ENCODE data around the gene TMEM163.

Gene TMEM163

DNA sequence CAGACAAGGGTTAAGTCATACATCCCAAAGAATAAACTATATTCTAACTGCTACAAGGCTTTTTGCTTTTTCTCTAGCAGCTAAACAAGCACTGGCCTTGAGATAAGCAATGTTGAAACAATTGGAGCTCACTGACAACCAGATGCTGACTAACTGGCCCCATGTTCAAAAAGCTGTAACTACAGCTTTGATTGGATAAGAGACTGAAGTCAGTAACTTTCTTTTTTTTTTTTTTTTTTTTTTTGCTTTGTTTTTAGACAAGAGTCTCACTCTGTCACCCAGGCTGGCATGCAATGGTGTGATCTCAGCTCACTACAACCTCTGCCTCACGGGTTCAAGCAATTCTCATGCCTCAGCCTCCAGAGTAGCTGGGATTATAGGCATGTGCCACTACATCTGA lies 45.4 kb upstream of the TMEM163 start:
- Histone ChIP-seq H3K4me3 (ENCODE audit: low read depth, low read length, poor library complexity, severe bottlenecking) (no peak overlapping the region), H3K9me2 (ENCODE audit: low read depth, low read length) (no peaks in the 10 kb centered on the region), H3F3A (ENCODE audit: insufficient read depth, low read length) (no peaks in the 10 kb centered on the region), H3K9me3 (ENCODE audit: low read length) (no peaks in the 10 kb centered on the region), H3K36me3 (ENCODE audit: insufficient read depth, low read length) (no peaks in the 10 kb centered on the region; the same call in 1 of the 2 replicates), H2AFZ (ENCODE audit: low read length) (no peak overlapping the region), H3K79me2 (ENCODE audit: insufficient read depth, low read length) (no peaks in the 10 kb centered on the region), H3K4me2 (ENCODE audit: low read length) (no peak overlapping the region), H3K27me3 (ENCODE audit: insufficient read depth, low read length) (no peaks in the 10 kb centered on the region), H3K9ac (ENCODE audit: low read length) (no peak overlapping the region), H3K27ac (ENCODE audit: low read depth, low read length, poor library complexity, severe bottlenecking) (no peak overlapping the region), H3K4me1 (ENCODE audit: insufficient read depth, low read length, severe bottlenecking) (no peaks in the 10 kb centered on the region), H4K20me1 (ENCODE audit: insufficient read depth, low read length) (no peaks in the 10 kb centered on the region)
- no peak for TF ChIP-seq EZH2 (IDR thresholded peaks at IDR 0.05; ENCODE audit: borderline replicate concordance, low read length)
- TF ChIP-seq CTCF (IDR thresholded peaks at IDR 0.05; ENCODE audit: low read length): no peak

GRCh38 chr2:134763164-134763710 lies 44.4 kb upstream of the TMEM163 start:
- Histone ChIP-seq H3K27me3 (ENCODE audit: insufficient read depth, low read length) (no peaks in the 10 kb centered on the region), H3K4me3 (ENCODE audit: low read depth, low read length, poor library complexity, severe bottlenecking) (no peak overlapping the region), H3F3A (ENCODE audit: insufficient read depth, low read length) (no peaks in the 10 kb centered on the region), H2AFZ (ENCODE audit: low read length) (no peak overlapping the region), H3K27ac (ENCODE audit: low read depth, low read length, poor library complexity, severe bottlenecking) (no peak overlapping the region), H3K9ac (ENCODE audit: low read length) (no peak overlapping the region), H3K36me3 (ENCODE audit: insufficient read depth, low read length) (no peaks in the 10 kb centered on the region; the same call in 1 of the 2 replicates), H3K4me1 (ENCODE audit: insufficient read depth, low read length, severe bottlenecking) (peaks cover 9% of the 10 kb centered on the region), H3K9me3 (ENCODE audit: low read length) (no peaks in the 10 kb centered on the region), H4K20me1 (ENCODE audit: insufficient read depth, low read length) (no peaks in the 10 kb centered on the region), H3K9me2 (ENCODE audit: low read depth, low read length) (no peaks in the 10 kb centered on the region), H3K4me2 (ENCODE audit: low read length) (no peak overlapping the region), H3K79me2 (ENCODE audit: insufficient read depth, low read length) (no peaks in the 10 kb centered on the region)
- TF ChIP-seq EZH2 (IDR thresholded peaks at IDR 0.05; ENCODE audit: borderline replicate concordance, low read length): no peak
- no peak for TF ChIP-seq CTCF (IDR thresholded peaks at IDR 0.05; ENCODE audit: low read length)

GRCh38 chr2:134762508-134762907 lies 43.7 kb upstream of the TMEM163 start:
- Histone ChIP-seq H2AFZ (ENCODE audit: low read length) (no peak overlapping the region), H3F3A (ENCODE audit: insufficient read depth, low read length) (no peaks in the 10 kb centered on the region), H3K79me2 (ENCODE audit: insufficient read depth, low read length) (no peaks in the 10 kb centered on the region), H3K4me2 (ENCODE audit: low read length) (no peak overlapping the region), H3K9ac (ENCODE audit: low read length) (no peak overlapping the region), H3K27me3 (ENCODE audit: insufficient read depth, low read length) (no peaks in the 10 kb centered on the region), H3K36me3 (ENCODE audit: insufficient read depth, low read length) (no peaks in the 10 kb centered on the region; the same call in 1 of the 2 replicates), H3K9me2 (ENCODE audit: low read depth, low read length) (no peaks in the 10 kb centered on the region), H4K20me1 (ENCODE audit: insufficient read depth, low read length) (no peaks in the 10 kb centered on the region), H3K4me3 (ENCODE audit: low read depth, low read length, poor library complexity, severe bottlenecking) (no peak overlapping the region), H3K4me1 (ENCODE audit: insufficient read depth, low read length, severe bottlenecking) (peaks cover 11% of the 10 kb centered on the region), H3K9me3 (ENCODE audit: low read length) (no peaks in the 10 kb centered on the region), H3K27ac (ENCODE audit: low read depth, low read length, poor library complexity, severe bottlenecking) (no peak overlapping the region)
- no peak for TF ChIP-seq CTCF (IDR thresholded peaks at IDR 0.05; ENCODE audit: low read length)
- TF ChIP-seq EZH2 (IDR thresholded peaks at IDR 0.05; ENCODE audit: borderline replicate concordance, low read length): no peak

Measured in OCI-LY1 (cell line).